Trophoblast cell (in vitro differentiated cells and primary cell): ENCODE data around the gene CHCHD10.

ENCODE experiments used
- DNase-seq, 2 donors: peaks; one replicate each; pipeline ENCODE4 v3.0.0-alpha.2; 2016
- H2AFZ ChIP-seq: 2 replicates; pipeline ENCODE4 v1.6.1; 2013; ENCODE audit warnings: low read length, moderate library complexity, mild to moderate bottlenecking; ENCODE audit not compliant: insufficient read depth, poor library complexity
- H2AK5ac ChIP-seq: 2 replicates; pipeline ENCODE4 v1.6.1; 2013; ENCODE audit warnings: mild to moderate bottlenecking, low read length
- H2BK120ac ChIP-seq: 2 replicates; pipeline ENCODE4 v1.6.1; 2013; ENCODE audit warnings: low read length, mild to moderate bottlenecking, moderate library complexity; ENCODE audit not compliant: insufficient read depth, poor library complexity
- H2BK12ac ChIP-seq: 2 replicates; pipeline ENCODE4 v1.6.1; 2013; ENCODE audit warnings: mild to moderate bottlenecking, low read length, moderate library complexity
- H2BK5ac ChIP-seq: 2 replicates; pipeline ENCODE4 v1.6.1; 2013; ENCODE audit warnings: low read length, low read depth, moderate library complexity, mild to moderate bottlenecking; ENCODE audit not compliant: poor library complexity
- H3K14ac ChIP-seq: 2 replicates; pipeline ENCODE4 v1.6.1; 2013; ENCODE audit warnings: mild to moderate bottlenecking, low read length
- H3K18ac ChIP-seq: 2 replicates; pipeline ENCODE4 v1.6.1; 2013; ENCODE audit warnings: mild to moderate bottlenecking, low read length
- H3K23ac ChIP-seq: 2 replicates; pipeline ENCODE4 v1.6.1; 2013; ENCODE audit warnings: low read length
- H3K27ac ChIP-seq: 2 replicates; pipeline ENCODE4 v1.5.1; 2013; ENCODE audit warnings: low read depth, mild to moderate bottlenecking, inconsistent platforms, low read length, moderate library complexity
- H3K27me3 ChIP-seq: 2 replicates; pipeline ENCODE4 v1.6.1; 2013; ENCODE audit warnings: inconsistent platforms, mild to moderate bottlenecking, low read length, moderate library complexity; ENCODE audit not compliant: insufficient read depth
- H3K36me3 ChIP-seq, 2 experiments: 1 replicate in 1 of 2; 2 replicates in 1 of 2; pipeline ENCODE4 v1.6.1; 2013; ENCODE audit warnings: low read length in 2 of 2, mild to moderate bottlenecking in 2 of 2, moderate library complexity in 1 of 2; ENCODE audit not compliant: insufficient read depth in 2 of 2, control insufficient read depth in 1 of 2
- H3K4ac ChIP-seq: 2 replicates; pipeline ENCODE4 v1.6.1; 2013; ENCODE audit warnings: low read depth, mild to moderate bottlenecking, low read length, moderate library complexity
- H3K4me1 ChIP-seq, 2 experiments: 1 replicate in 1 of 2; 2 replicates in 1 of 2; pipeline ENCODE4 v1.6.1; 2013; ENCODE audit warnings: low read length in 2 of 2, mild to moderate bottlenecking in 2 of 2, moderate library complexity in 1 of 2; ENCODE audit not compliant: insufficient read depth in 2 of 2, control insufficient read depth in 1 of 2
- H3K4me2 ChIP-seq: 2 replicates; pipeline ENCODE4 v1.6.1; 2013; ENCODE audit warnings: inconsistent platforms, mild to moderate bottlenecking, low read length, moderate library complexity
- H3K4me3 ChIP-seq: 2 replicates; pipeline ENCODE4 v1.5.1; 2013; ENCODE audit warnings: mild to moderate bottlenecking, low read depth, low read length, inconsistent platforms
- H3K79me1 ChIP-seq: one replicate; pipeline ENCODE4 v1.6.1; 2013; ENCODE audit warnings: low read length
- H3K79me2 ChIP-seq: 2 replicates; pipeline ENCODE4 v1.6.1; 2013; ENCODE audit warnings: low read length, mild to moderate bottlenecking; ENCODE audit not compliant: control insufficient read depth, insufficient read depth, poor library complexity
- H3K9ac ChIP-seq: 2 replicates; pipeline ENCODE4 v1.6.1; 2013; ENCODE audit warnings: mild to moderate bottlenecking, low read length
- H3K9me3 ChIP-seq: 2 replicates; pipeline ENCODE4 v1.6.1; 2013; ENCODE audit warnings: low read depth, mild to moderate bottlenecking, control low read depth, inconsistent platforms, low read length; ENCODE audit not compliant: insufficient read depth
- H4K12ac ChIP-seq: 2 replicates; pipeline ENCODE4 v1.6.1; 2013; ENCODE audit warnings: low read depth, mild to moderate bottlenecking, low read length, moderate library complexity
- H4K8ac ChIP-seq: 2 replicates; pipeline ENCODE4 v1.6.1; 2013; ENCODE audit warnings: low read depth, mild to moderate bottlenecking, low read length, moderate library complexity
- H4K91ac ChIP-seq: one replicate; pipeline ENCODE4 v1.6.1; 2013; ENCODE audit warnings: low read depth, mild to moderate bottlenecking, low read length, moderate library complexity
- WGBS: extraction: QIAGEN DNeasy Blood & Tissue Kit; methylation state at CpG from one replicate; pipeline ENCODE4 v1.1.7; 2013; ENCODE audit warnings: missing lambda C conversion rate; ENCODE audit not compliant: insufficient read length, insufficient coverage; ENCODE audit errors: extremely low coverage; 5-methylcytosine and 5-hydroxymethylcytosine counted together

Gene CHCHD10

DNA sequence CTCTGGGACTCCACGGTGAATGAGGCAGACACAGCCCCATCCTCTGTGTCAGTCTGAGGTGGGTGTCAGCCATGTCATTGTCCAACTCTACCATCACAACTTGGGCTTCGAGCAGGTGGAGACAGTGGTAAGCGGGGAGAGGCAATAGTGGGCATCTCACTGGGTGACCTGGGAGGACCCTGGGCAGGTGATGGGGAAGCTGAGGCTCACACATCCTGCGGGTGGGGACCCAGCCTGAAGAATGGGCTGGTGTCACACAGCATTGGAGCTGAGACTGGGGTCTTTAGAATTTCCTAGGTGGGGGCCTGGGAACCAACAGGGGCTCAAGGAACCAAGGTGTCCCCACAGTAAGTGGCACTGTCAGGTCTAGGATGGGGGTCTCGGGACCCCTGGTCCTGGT is 12.0 kb upstream of the CHCHD10 start:
- H3K4ac ChIP-seq: no peak overlapping the region
- no peak overlapping the region for H2AK5ac ChIP-seq
- H2BK120ac ChIP-seq: no peak overlapping the region
- H3K36me3 ChIP-seq: no peaks in the 10 kb centered on the region
- peaks cover 9 to 11% of the 10 kb centered on the region in 2 experiments for H3K4me1 ChIP-seq
- no peak for DNase-seq
- H3K79me1 ChIP-seq: peaks cover 3% of the 10 kb centered on the region
- H3K9me3 ChIP-seq: no peaks in the 10 kb centered on the region
- H4K91ac ChIP-seq: no peak overlapping the region
- H4K8ac ChIP-seq: no peak overlapping the region
- no peak overlapping the region for H3K4me3 ChIP-seq
- no peak overlapping the region for H3K4me2 ChIP-seq
- H3K27me3 ChIP-seq: no peaks in the 10 kb centered on the region
- no peak overlapping the region for H3K18ac ChIP-seq
- H3K23ac ChIP-seq: no peak overlapping the region
- H3K79me2 ChIP-seq: no peaks in the 10 kb centered on the region
- H4K12ac ChIP-seq: no peak overlapping the region
- H3K9ac ChIP-seq: no peak overlapping the region
- H3K14ac ChIP-seq: no peak overlapping the region
- H2AFZ ChIP-seq: no peak overlapping the region
- WGBS: no CpG with 5 or more reads among the region's 5 CpGs
- H2BK12ac ChIP-seq: no peak overlapping the region
- no peak overlapping the region for H3K27ac ChIP-seq
- no peak overlapping the region for H2BK5ac ChIP-seq

DNA sequence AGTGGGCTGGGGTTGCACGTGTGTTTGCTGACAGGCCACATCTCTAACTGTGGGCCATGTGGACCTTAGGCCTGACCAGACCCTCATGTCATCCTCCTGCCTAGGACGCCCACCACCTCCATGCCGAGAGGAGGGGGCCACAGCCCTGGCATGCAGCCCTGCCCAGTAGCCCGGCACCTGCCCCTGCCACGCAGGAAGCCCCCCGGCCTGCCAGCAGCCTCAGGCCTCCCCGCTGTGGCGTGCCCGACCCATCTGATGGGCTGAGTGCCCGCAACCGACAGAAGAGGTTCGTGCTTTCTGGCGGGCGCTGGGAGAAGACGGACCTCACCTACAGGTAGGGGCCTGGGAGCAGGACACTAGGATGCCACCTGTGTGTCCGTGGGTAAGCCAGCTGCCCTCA is 11.3 kb upstream of the CHCHD10 start:
- Histone ChIP-seq H4K12ac (no peak overlapping the region), H3K4me1 (peaks cover 15 to 18% of the 10 kb centered on the region in 2 experiments), H3K79me1 (peaks cover 4% of the 10 kb centered on the region), H3K27ac (no peak overlapping the region), H3K23ac (no peak overlapping the region), H3K27me3 (no peaks in the 10 kb centered on the region), H3K36me3 (no peaks in the 10 kb centered on the region), H3K4ac (no peak overlapping the region), H3K9me3 (no peaks in the 10 kb centered on the region), H3K79me2 (no peaks in the 10 kb centered on the region), H3K4me3 (no peak overlapping the region), H3K18ac (no peak overlapping the region), H3K9ac (no peak overlapping the region), H3K4me2 (no peak overlapping the region), H2AK5ac (no peak overlapping the region), H2BK12ac (no peak overlapping the region), H3K14ac (no peak overlapping the region), H4K91ac (no peak overlapping the region), H4K8ac (no peak overlapping the region), H2AFZ (no peak overlapping the region), H2BK5ac (no peak overlapping the region), H2BK120ac (no peak overlapping the region)
- WGBS: no CpG with 5 or more reads among the region's 16 CpGs
- DNase-seq: no peak

DNA sequence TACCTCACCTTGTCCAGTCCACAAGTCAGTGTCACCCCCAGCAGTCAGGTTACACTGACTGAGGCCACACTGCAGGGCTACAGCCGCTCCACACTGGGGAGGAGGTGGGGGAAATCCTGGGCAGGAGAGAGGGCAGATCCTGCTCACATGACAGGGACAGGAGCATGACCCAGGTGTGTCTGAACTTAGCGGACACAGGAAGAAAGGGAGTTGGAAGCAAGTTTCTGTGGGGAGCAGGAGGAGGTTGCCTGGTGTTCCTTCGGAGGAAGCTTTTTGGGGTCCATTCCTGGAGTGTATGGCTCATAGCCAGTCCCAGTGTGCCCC is 10.8 kb upstream of the CHCHD10 start:
- Histone ChIP-seq H3K27me3 (no peaks in the 10 kb centered on the region), H2AK5ac (no peak overlapping the region), H4K8ac (no peak overlapping the region), H3K23ac (no peak overlapping the region), H4K12ac (no peak overlapping the region), H2BK120ac (no peak overlapping the region), H3K4me3 (no peak overlapping the region), H3K9me3 (no peaks in the 10 kb centered on the region), H3K27ac (no peak overlapping the region), H4K91ac (no peak overlapping the region), H3K4ac (no peak overlapping the region), H3K36me3 (no peaks in the 10 kb centered on the region), H3K79me1 (peaks cover 5% of the 10 kb centered on the region), H3K14ac (no peak overlapping the region), H3K4me1 (peaks cover 21 to 23% of the 10 kb centered on the region in 2 experiments), H2BK5ac (no peak overlapping the region), H2BK12ac (no peak overlapping the region), H3K18ac (no peak overlapping the region), H2AFZ (no peak overlapping the region), H3K4me2 (no peak overlapping the region), H3K9ac (no peak overlapping the region), H3K79me2 (no peaks in the 10 kb centered on the region)
- no CpG with 5 or more reads among the region's 3 CpGs for WGBS
- DNase-seq: no peak

DNA sequence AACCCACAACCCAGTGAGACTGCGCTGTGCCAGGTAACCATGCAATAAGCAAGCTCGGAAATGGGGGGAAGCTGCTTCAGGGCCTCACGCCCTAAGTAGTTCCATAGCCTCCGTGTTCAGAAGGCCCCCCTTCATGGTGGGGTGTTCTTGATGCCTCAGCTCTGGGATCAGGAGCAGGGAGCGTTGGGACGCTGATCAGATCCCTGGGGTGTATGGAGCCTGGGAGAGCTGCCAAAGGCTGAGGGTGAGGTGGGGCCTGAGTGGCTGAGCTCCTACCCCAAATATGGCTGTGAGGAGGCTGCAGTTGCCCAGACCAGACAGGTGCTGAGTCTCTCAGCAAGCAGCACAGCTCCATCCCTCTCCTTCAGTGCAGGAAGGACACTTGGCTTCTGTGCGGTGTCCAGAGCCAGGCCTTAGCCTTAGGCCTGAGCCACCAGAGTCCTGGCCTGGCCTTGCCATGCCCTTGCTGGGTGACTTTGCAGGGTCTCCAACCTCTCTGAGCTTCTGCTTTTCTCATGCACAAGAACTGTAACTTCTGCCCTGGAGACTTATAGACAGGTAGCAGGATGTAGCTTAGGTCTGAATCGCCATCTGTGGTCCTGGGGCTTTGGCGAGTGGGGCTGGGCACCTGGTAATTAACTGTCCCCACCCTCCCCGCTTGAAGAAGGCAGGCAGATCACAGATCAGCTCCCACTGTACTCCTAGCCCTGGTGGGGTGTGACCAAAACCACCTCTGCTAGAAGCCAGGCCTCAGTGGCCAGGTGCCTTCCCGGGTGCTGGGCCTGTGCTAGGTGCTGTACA is 10.2 kb upstream of the CHCHD10 start:
- H3K4ac ChIP-seq: no peak overlapping the region
- no peak overlapping the region for H2BK12ac ChIP-seq
- H4K91ac ChIP-seq: no peak overlapping the region
- no peaks in the 10 kb centered on the region for H3K79me2 ChIP-seq
- no CpG with 5 or more reads among the region's 11 CpGs for WGBS
- no peak overlapping the region for H3K4me3 ChIP-seq
- peaks cover 6% of the 10 kb centered on the region for H3K79me1 ChIP-seq
- no peak overlapping the region for H2AK5ac ChIP-seq
- peaks cover 26 to 27% of the 10 kb centered on the region in 2 experiments for H3K4me1 ChIP-seq
- H2BK120ac ChIP-seq: no peak overlapping the region
- H3K14ac ChIP-seq: no peak overlapping the region
- H3K9ac ChIP-seq: no peak overlapping the region
- H2BK5ac ChIP-seq: no peak overlapping the region
- no peaks in the 10 kb centered on the region for H3K36me3 ChIP-seq
- no peak overlapping the region for H2AFZ ChIP-seq
- no peaks in the 10 kb centered on the region for H3K9me3 ChIP-seq
- no peak overlapping the region for H3K4me2 ChIP-seq
- H4K8ac ChIP-seq: no peak overlapping the region
- H3K23ac ChIP-seq: no peak overlapping the region
- H3K27me3 ChIP-seq: peaks cover 3% of the 10 kb centered on the region
- no peak overlapping the region for H4K12ac ChIP-seq
- H3K27ac ChIP-seq: no peak overlapping the region
- H3K18ac ChIP-seq: no peak overlapping the region
- DNase-seq: no peak
